Right lobe of liver (tissue), 6 donors: ENCODE results near the gene LRP6. TPM values are rescaled to one million over a fixed set of nuclear protein-coding genes. Genes with fewer than 3 reads are reported as not detected.

Experiments used
- ATAC-seq, 4 donors: fragments of 200-7000 bp; cut with Tn5 transposase; one replicate each; pipeline ENCODE4 v1.9.1; 2020; ENCODE audit warnings: mild to moderate bottlenecking in 4 of 4, moderate library complexity in 4 of 4
- DNase-seq, 3 donors: peaks; one replicate each; pipeline ENCODE4 v3.0.0-alpha.2; 2020
- H3K27ac ChIP-seq, 3 donors: fragments of 200-600 bp; one replicate each; pipeline ENCODE4 v1.8.0; 2022
- H3K27me3 ChIP-seq, 2 donors: fragments of 200-600 bp; one replicate each; pipeline ENCODE4 v1.8.0; 2022
- H3K36me3 ChIP-seq, 4 donors: fragments of 200-600 bp; sonication (generic) in 1 of 4; one replicate each; pipeline versions ENCODE4 v1.5.1 to v1.8.0; 2017 to 2022; ENCODE audit warnings: control low read depth in 1 of 4
- H3K4me1 ChIP-seq, 4 donors: fragments of 200-600 bp; sonication (generic) in 1 of 4; one replicate each; pipeline versions ENCODE4 v1.5.1 to v1.8.0; 2017 to 2022; ENCODE audit warnings: control low read depth in 1 of 4
- H3K4me3 ChIP-seq, 3 donors: fragments of 200-600 bp; one replicate each; pipeline ENCODE4 v1.8.0; 2022
- H3K9me3 ChIP-seq, 4 donors: fragments of 200-600 bp; sonication (generic) in 1 of 4; one replicate each; pipeline versions ENCODE4 v1.5.1 to v1.8.0; 2017 to 2022; ENCODE audit warnings: control low read depth in 1 of 4
- POLR2A ChIP-seq: fragments of 450-650 bp; IDR thresholded peaks from one replicate; pipeline ENCODE4 v1.6.1; 2017; ENCODE audit warnings: antibody characterized with exemption, mild to moderate bottlenecking
- WGBS: methylation state at CpG from one replicate; pipeline ENCODE4 v1.1.6; 2018; ENCODE audit warnings: low coverage, low lambda C conversion rate; ENCODE audit not compliant: insufficient coverage; ENCODE audit errors: missing lambda C conversion rate; 5-methylcytosine and 5-hydroxymethylcytosine counted together
- intact Hi-C, 2 donors: fragments of 100-400 bp; cut with DNase I; formaldehyde crosslinking; loops; one replicate each; pipeline versions ENCODE4 v1.11.2 to v1.14.1; 2022
- total RNA-seq, 6 experiments: library from RNA; depleted of rRNA in 2 of 6; stranded (reverse); fragments of >200 nt in 2 of 6; fragmentation: NEBNext Ultra II Directional in 3 of 6; extraction: Animal tissue kit (Norgen Biotek cat#: 25700) in 3 of 6; gene quantifications; one replicate each; pipeline versions ENCODE4 v1.1.0 to v1.2.4, GENCODE V29; 2016 to 2023
- TF ChIP-seq, protein P1 (sequence below), 4 donors: fragments of 200-600 bp in 3 of 4; fragments of 450-650 bp in 1 of 4; IDR thresholded peaks; one replicate each; pipeline versions ENCODE4 v1.5.1 to v1.8.0; 2016 to 2022; ENCODE audit warnings: antibody characterized with exemption in 4 of 4, mild to moderate bottlenecking in 2 of 4
- donor health status: DM: no; HTN: yes; CAD: no.
- donor health status: DM: no; HTN: no; CAD: no.
- donor health status: DM: no; HTN: no; CAD: no.
- donor health status: DM: no; HTN: yes; CAD: no.
- donor health status: DM: no; HTN: yes; CAD: no.

LRP6 gene
- total RNA-seq, 6 experiments from 2014 or later, result 19.9 to 32.5 (median 22.2) TPM

DNA sequence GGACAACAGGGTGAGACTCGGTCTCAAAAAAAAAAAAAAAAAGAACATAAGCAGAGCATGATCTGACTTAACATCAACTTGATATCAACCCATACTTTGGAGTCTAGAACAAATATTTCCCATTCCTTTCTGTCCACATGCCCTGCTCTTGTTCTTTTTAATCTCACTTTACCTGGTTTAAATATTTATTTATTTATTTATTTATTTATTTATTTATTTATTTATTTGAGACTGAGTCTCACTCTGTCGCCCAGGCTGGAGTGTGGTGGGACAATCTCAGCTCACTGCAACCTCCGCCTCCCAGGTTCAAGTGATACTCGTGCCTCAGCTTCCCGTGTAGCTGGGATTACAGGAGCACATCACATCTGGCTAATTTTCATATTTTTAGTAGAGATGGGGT, 19.6 kb upstream of the LRP6 start:
- WGBS, result 86% methylated on average over 5 of the region's 5 CpGs
- Histone ChIP-seq H3K36me3 (no peaks in the 10 kb centered on the region), H3K9me3 (no peaks in the 10 kb centered on the region), H3K4me3 (no peak overlapping the region), H3K4me1 (no peaks in the 10 kb centered on the region), H3K27me3 (no peaks in the 10 kb centered on the region), H3K27ac (no peak overlapping the region)
- DNase-seq (no peak), ATAC-seq (no peak)
- TF ChIP-seq POLR2A, result no peak
- TF ChIP-seq, protein P1, sequence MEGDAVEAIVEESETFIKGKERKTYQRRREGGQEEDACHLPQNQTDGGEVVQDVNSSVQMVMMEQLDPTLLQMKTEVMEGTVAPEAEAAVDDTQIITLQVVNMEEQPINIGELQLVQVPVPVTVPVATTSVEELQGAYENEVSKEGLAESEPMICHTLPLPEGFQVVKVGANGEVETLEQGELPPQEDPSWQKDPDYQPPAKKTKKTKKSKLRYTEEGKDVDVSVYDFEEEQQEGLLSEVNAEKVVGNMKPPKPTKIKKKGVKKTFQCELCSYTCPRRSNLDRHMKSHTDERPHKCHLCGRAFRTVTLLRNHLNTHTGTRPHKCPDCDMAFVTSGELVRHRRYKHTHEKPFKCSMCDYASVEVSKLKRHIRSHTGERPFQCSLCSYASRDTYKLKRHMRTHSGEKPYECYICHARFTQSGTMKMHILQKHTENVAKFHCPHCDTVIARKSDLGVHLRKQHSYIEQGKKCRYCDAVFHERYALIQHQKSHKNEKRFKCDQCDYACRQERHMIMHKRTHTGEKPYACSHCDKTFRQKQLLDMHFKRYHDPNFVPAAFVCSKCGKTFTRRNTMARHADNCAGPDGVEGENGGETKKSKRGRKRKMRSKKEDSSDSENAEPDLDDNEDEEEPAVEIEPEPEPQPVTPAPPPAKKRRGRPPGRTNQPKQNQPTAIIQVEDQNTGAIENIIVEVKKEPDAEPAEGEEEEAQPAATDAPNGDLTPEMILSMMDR (IDR thresholded peaks at IDR 0.05), result no peak
- intact Hi-C loops, result no loop called here

GRCh38 chr12:12282761-12283425, 16.0 kb upstream of the LRP6 start:
- H3K27ac ChIP-seq, result no peak overlapping the region
- no peak overlapping the region for H3K4me3 ChIP-seq
- H3K27me3 ChIP-seq, result no peaks in the 10 kb centered on the region
- H3K36me3 ChIP-seq, result no peaks in the 10 kb centered on the region
- WGBS, result 62% methylated on average over 7 of the region's 7 CpGs
- H3K4me1 ChIP-seq, result no peaks in the 10 kb centered on the region
- DNase-seq (no peak), ATAC-seq (peak in 1 of 4 donors; percentile 89)
- intact Hi-C loops, result no loop called here
- TF ChIP-seq, protein P1 (IDR thresholded peaks at IDR 0.05), result no peak
- TF ChIP-seq POLR2A, result no peak
- no peaks in the 10 kb centered on the region for H3K9me3 ChIP-seq

- H3K9me3 ChIP-seq, result no peaks in the 10 kb centered on the region
- no peak for TF ChIP-seq POLR2A
- TF ChIP-seq, protein P1 (IDR thresholded peaks at IDR 0.05), result no peak
- DNase-seq (no peak), ATAC-seq (no peak)
- no peak overlapping the region for H3K4me3 ChIP-seq
- intact Hi-C loops, result no loop called here
- no peaks in the 10 kb centered on the region for H3K27me3 ChIP-seq
- WGBS, result 80% methylated on average over 3 of the region's 3 CpGs
- no peaks in the 10 kb centered on the region for H3K36me3 ChIP-seq
- H3K27ac ChIP-seq, result no peak overlapping the region
- no peaks in the 10 kb centered on the region for H3K4me1 ChIP-seq
Observed at GRCh38 chr12:12282202-12282601, 15.4 kb upstream of the LRP6 start.

GRCh38 chr12:12281134-12281533, 14.3 kb upstream of the LRP6 start:
- Histone ChIP-seq H3K4me1 (no peaks in the 10 kb centered on the region), H3K9me3 (no peaks in the 10 kb centered on the region), H3K27me3 (no peaks in the 10 kb centered on the region), H3K27ac (no peak overlapping the region), H3K4me3 (no peak overlapping the region), H3K36me3 (no peaks in the 10 kb centered on the region)
- intact Hi-C loops, result no loop called here
- WGBS, result no CpG with 5 or more reads among the region's 1 CpG
- ATAC-seq (no peak), DNase-seq (no peak)
- TF ChIP-seq POLR2A, result no peak
- TF ChIP-seq, protein P1 (IDR thresholded peaks at IDR 0.05), result no peak
